Skeletal muscle tissue (tissue), 4 donors: Measurements from ENCODE around the gene LIPI. TPM values are rescaled to one million over a fixed set of nuclear protein-coding genes. Genes with fewer than 3 reads are reported as not detected.
"Not testable (repeated sequence)": the region's sequence is repeated elsewhere in the genome, so short reads cannot be mapped to it uniquely, and the experiment has no call there.

Experiments
- H3K27ac ChIP-seq: one replicate; pipeline ENCODE4 v1.7.0; 2013; ENCODE audit warnings: mild to moderate bottlenecking, low read depth, low read length, inconsistent platforms
- H3K27me3 ChIP-seq, 3 donors: one replicate each; pipeline ENCODE4 v1.7.0; 2013; ENCODE audit warnings: low read length in 3 of 3; ENCODE audit not compliant: control insufficient read depth in 3 of 3, insufficient read depth in 3 of 3
- H3K36me3 ChIP-seq, 3 donors: one replicate each; pipeline ENCODE4 v1.7.0; 2013; ENCODE audit warnings: low read length in 3 of 3; ENCODE audit not compliant: control insufficient read depth in 3 of 3, insufficient read depth in 3 of 3
- H3K4me1 ChIP-seq, 3 donors: one replicate each; pipeline ENCODE4 v1.7.0; 2013; ENCODE audit warnings: low read length in 3 of 3, mild to moderate bottlenecking in 3 of 3; ENCODE audit not compliant: control insufficient read depth in 3 of 3, insufficient read depth in 3 of 3
- H3K4me3 ChIP-seq, 3 donors: one replicate each; pipeline ENCODE4 v1.7.0; 2013; ENCODE audit warnings: low read length in 3 of 3
- H3K9ac ChIP-seq, 3 donors: one replicate each; pipeline ENCODE4 v1.7.0; 2013; ENCODE audit warnings: low read length in 3 of 3, mild to moderate bottlenecking in 3 of 3, moderate library complexity in 2 of 3, low read depth in 1 of 3
- H3K9me3 ChIP-seq, 3 donors: one replicate each; pipeline ENCODE4 v1.7.0; 2013; ENCODE audit warnings: low read length in 3 of 3; ENCODE audit not compliant: control insufficient read depth in 3 of 3
- total RNA-seq: library from RNA; depleted of rRNA; stranded (reverse); fragments of >200 nt; gene quantifications from one replicate; pipeline ENCODE4 v1.2.3, GENCODE V29; 2014
- donor health status: Osteomylitis.

LIPI gene
- total RNA-seq, 1 donor from 2014 or later: not detected

GRCh38 chr21:14096172-14096571 is 114.6 kb downstream of the LIPI start:
- H3K4me3 ChIP-seq: no peak overlapping the region
- no peak overlapping the region for H3K9ac ChIP-seq
- no peaks in the 10 kb centered on the region for H3K27me3 ChIP-seq
- no peak overlapping the region for H3K27ac ChIP-seq
- H3K9me3 ChIP-seq: peaks cover 0 to 3% (median 0%) of the 10 kb centered on the region in 3 donors
- no peaks in the 10 kb centered on the region for H3K4me1 ChIP-seq
- H3K36me3 ChIP-seq: peaks cover 0 to 3% (median 0%) of the 10 kb centered on the region in 3 donors

DNA sequence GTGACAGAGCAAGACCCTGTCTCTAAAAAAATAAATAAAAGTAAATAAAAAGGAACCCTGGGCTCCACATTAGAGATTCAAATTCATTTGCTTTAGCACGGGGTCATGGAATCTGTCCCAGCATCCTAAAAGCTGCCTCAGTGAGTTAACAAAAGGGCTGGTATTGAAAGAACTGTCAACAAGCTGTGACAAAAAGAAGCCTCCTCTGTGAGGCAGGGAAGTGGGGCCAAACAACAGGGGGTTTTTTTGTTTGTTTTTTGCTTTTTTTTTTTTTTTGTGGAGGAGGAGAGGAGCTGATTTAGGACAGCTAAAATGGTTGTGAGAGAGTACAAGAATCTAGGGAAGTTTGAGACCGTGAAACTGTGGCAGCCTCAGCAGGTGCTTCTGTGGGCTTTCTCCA is 115.7 kb downstream of the LIPI start:
- Histone ChIP-seq H3K4me3 (no peak overlapping the region), H3K4me1 (no peaks in the 10 kb centered on the region), H3K9ac (no peak overlapping the region), H3K27me3 (no peaks in the 10 kb centered on the region), H3K9me3 (peaks cover 0 to 3% (median 0%) of the 10 kb centered on the region in 3 donors), H3K27ac (no peak overlapping the region), H3K36me3 (peaks cover 0 to 3% (median 0%) of the 10 kb centered on the region in 3 donors)

- Histone ChIP-seq H3K36me3 (peaks cover 0 to 1% (median 0%) of the 10 kb centered on the region in 3 donors), H3K9me3 (peaks cover 0 to 2% (median 0%) of the 10 kb centered on the region in 3 donors), H3K4me1 (no peaks in the 10 kb centered on the region), H3K4me3 (no peak overlapping the region), H3K27ac (no peak overlapping the region), H3K9ac (no peak overlapping the region), H3K27me3 (no peaks in the 10 kb centered on the region)
These were observed 117.8 kb downstream of the LIPI start for GRCh38 chr21:14092834-14093560.

DNA sequence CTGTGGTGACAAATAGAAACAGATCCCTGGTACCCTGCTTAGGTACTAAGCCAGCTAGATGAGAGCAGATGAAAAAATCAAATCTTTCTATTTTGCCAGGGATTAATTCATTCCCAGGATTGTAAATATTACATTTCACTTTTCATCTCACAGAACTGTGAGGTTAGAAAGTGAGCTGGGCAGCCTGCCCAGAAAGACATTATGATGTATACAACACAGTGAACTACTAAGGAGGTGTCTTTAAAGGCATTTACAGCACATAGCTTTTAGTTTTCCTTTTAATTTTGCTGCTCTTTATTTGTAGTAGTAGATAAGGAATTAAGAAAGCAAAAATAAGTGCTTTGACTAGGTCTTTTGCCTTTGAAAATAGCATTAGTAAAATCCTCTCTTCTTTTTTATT is 120.6 kb downstream of the LIPI start:
- H3K27me3 ChIP-seq, H3K4me1 ChIP-seq: not testable (repeated sequence)

GRCh38 chr21:14088391-14088790 is 122.4 kb downstream of the LIPI start:
- H3K9me3 ChIP-seq: peaks cover 0 to 4% (median 0%) of the 10 kb centered on the region in 3 donors
- H3K4me1 ChIP-seq: no peaks in the 10 kb centered on the region
- no peak overlapping the region for H3K27ac ChIP-seq
- no peak overlapping the region for H3K9ac ChIP-seq
- no peaks in the 10 kb centered on the region for H3K36me3 ChIP-seq
- H3K4me3 ChIP-seq: no peak overlapping the region
- no peaks in the 10 kb centered on the region for H3K27me3 ChIP-seq

More for the DNA sequence above, 120.6 kb downstream of the LIPI start:
- not testable (repeated sequence) for H3K9ac ChIP-seq, H3K4me3 ChIP-seq, H3K9me3 ChIP-seq, H3K27ac ChIP-seq, H3K36me3 ChIP-seq

- Histone ChIP-seq H3K27me3 (no peaks in the 10 kb centered on the region), H3K9me3 (peaks cover 0 to 4% (median 0%) of the 10 kb centered on the region in 3 donors), H3K36me3 (no peaks in the 10 kb centered on the region), H3K4me3 (no peak overlapping the region), H3K4me1 (no peaks in the 10 kb centered on the region), H3K9ac (no peak overlapping the region), H3K27ac (no peak overlapping the region)
These were observed 124.2 kb downstream of the LIPI start for GRCh38 chr21:14086553-14086952.

GRCh38 chr21:14084701-14085100 is 126.1 kb downstream of the LIPI start:
- Histone ChIP-seq H3K27me3 (no peaks in the 10 kb centered on the region), H3K9me3 (peaks cover 0 to 4% (median 0%) of the 10 kb centered on the region in 3 donors), H3K9ac (no peak overlapping the region), H3K36me3 (no peaks in the 10 kb centered on the region), H3K4me3 (no peak overlapping the region), H3K27ac (no peak overlapping the region), H3K4me1 (no peaks in the 10 kb centered on the region)

DNA sequence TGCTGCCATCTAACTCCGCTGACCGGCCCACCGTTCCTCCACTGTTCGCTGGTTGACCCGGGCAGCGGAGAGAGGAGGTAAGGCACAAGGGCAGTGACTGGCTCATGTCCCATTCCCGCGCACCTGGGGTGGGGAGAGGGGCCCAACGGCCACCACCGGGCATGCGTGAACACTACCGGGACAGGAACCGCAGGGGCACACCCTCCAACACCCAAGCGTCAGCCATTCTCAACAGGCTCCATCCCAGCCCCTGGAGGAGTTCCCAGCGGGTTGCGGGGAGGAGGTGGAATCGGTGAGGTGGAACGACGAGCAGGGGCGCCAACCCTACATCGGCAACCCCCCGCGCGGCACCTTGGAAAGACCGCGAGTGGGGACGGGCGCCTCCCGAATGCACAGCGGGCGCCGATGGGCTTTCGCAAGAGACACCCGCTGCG is 126.7 kb downstream of the LIPI start:
- H3K9ac ChIP-seq: no peak overlapping the region
- H3K36me3 ChIP-seq: no peaks in the 10 kb centered on the region
- H3K4me1 ChIP-seq: no peaks in the 10 kb centered on the region
- H3K27ac ChIP-seq: no peak overlapping the region
- no peaks in the 10 kb centered on the region for H3K27me3 ChIP-seq
- no peak overlapping the region for H3K4me3 ChIP-seq
- peaks cover 0 to 4% (median 0%) of the 10 kb centered on the region in 3 donors for H3K9me3 ChIP-seq

GRCh38 chr21:14080764-14081096 is 130.0 kb downstream of the LIPI start:
- peaks cover 0 to 4% (median 2%) of the 10 kb centered on the region in 3 donors for H3K9me3 ChIP-seq
- H3K4me1 ChIP-seq: no peaks in the 10 kb centered on the region
- no peak overlapping the region for H3K4me3 ChIP-seq
- no peaks in the 10 kb centered on the region for H3K27me3 ChIP-seq
- H3K27ac ChIP-seq: no peak overlapping the region
- no peaks in the 10 kb centered on the region for H3K36me3 ChIP-seq
- H3K9ac ChIP-seq: no peak overlapping the region

DNA sequence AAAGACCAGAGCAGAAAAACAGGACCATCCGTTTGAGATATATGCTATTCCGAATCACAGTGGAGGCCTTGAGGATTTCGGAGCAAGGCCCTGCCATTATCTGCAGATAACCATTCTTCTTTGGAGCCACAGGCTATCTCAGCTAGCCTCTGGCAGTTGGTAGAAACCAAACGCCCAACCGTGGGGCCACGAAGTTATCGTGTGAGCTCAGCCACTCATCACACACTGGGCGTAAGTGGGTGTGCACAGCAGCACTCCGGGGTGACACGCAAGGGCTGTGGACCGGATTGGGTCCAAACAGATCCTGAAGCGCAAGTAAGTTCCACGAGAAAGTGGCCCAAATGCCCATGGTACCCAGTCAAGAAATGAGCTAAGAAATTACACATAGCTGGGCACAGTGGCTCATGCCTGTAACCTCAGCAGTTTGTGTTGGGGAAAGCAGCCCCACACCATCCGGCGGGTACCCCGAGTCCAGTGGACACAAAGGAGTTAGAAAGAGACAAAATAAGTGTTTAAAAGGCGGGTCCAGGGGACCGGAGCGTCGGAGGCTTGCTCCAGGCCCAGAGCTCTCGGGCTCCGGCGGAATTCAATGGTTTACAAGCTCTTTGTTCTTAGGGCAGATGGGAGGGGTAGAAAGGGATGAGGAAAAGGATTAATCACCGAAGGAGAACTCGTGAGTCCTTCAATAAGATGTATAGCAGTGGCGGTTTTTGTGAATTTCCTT is 130.6 kb downstream of the LIPI start:
- Histone ChIP-seq H3K27me3 (no peaks in the 10 kb centered on the region), H3K4me1 (no peaks in the 10 kb centered on the region), H3K9me3 (peaks cover 0 to 4% (median 2%) of the 10 kb centered on the region in 3 donors), H3K9ac (no peak overlapping the region), H3K36me3 (no peaks in the 10 kb centered on the region), H3K27ac (no peak overlapping the region), H3K4me3 (no peak overlapping the region)
